NCI-H526 treated with DMSO at 0.1 percent for 48 hours (cell line): ENCODE data around the gene CFL1.

Experiments
- DNase-seq: peaks from one replicate; lab custom pipeline; 2025; lab: John Stamatoyannopoulos, UW

Gene CFL1

DNA sequence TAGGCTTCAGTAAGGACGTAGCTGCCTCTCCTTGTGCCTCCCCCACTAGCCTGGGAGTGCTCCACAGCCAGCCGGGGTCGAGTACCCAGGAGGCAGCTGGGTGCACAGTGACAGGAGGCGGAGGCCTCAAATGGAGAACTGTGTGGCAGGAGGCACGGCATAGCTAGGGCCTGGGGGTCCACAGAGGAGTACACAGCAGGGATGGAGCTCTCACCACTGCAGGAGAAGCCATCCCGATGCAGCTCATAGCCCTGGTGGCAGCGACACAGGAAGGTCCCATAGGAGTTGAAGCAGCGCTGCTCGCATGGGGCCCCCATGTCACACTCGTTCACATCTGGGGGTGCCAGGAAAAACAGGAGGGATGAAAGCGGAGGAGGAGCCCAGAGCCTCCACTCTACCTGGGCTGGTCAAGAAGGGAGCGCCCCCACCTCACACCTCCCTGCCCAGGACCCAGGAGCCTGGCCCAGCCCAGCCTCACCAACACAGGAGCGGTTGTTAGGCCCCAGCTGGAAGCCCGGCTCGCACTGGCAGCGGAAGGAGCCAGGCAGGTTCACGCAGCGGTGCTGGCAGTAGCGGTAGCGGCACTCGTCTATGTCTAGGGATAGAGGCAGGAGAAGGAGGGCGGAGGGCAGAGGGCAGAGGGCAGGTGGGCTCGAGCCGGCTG lies 11.8 kb upstream of the CFL1 start:
- no peak for DNase-seq

DNA sequence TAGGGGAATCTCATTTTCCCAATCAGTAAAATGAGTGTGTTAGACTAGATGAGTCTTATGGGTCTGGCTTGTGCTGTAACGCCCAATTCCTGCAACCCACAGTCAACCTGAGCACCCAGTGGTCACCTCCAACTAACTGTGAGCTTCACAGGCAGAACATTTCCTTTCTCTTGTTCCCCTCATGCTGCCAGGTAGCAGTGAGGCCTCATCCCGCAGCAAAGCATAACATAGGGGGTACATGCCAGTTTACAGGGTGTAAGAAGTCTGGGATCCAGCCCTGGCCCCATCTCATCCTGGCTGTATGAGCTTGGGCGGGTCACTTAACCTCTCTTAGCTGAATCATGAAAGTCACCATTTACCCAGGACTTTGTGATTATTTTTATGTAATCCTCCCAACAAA lies 10.9 kb upstream of the CFL1 start:
- DNase-seq: no peak

DNA sequence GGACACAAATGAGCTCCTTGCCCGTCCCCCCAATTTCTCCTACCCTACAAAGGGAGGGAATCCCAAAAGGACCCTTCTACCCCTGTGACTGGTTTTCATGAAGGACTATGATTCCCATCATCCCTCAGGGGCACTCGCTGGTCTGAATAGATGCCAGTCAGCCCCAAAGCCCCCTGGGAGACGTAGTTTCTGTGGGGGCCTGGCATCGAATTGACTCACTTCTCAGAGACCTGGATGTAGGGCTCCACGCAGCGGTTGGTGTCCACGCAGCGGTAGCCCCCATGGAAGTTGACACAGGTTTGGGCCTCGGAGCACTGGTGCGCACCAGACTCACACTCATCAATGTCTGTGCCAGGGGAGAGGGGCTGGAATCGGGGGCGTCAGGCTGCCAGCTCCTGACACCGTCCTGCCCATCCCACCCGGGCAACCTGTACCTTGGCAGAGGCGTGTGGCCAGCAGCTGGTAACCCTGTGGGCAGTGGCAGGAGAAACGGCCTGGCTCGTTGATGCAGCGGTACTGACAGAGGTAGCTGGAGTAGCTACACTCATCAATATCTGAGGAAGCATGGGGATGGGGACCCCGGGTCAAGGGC lies 10.2 kb upstream of the CFL1 start:
- no peak for DNase-seq

DNA sequence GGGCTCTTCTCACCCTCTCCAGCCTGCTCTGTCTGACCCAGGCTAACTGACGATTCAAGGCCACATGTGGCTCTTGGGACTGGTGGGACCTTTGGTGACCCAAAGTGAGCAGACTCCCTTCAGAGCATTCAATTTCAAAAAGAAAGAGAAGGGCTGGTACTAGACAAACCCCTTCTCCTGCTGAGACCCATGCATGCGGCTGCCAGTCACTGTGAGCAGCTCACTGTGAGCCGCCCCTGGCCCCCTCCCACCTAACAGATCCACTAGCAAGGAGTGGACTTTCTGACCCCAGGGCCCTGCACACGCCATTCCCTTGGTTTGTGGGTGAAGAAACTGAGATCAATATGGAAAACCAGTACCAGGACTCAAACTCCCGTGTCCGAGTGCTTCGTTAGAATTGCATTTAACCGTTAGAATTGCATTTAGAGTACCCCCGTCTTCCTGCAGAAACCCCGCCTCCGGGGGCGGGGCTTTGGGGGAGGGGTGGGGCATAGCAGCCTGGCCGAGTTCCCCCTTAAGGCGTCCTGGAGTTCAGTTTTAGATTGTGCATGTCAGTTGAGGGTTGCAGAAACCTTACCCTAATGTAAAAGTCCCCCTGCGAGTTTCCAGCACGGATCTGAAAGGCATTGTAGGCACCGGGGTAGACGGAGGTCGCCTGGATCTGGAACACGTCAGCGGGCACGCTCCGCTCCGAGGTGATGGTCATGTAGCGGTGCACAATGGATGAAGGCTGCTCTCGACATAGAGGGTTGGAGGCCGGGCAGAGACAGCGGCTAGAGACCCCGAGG lies 9.5 kb upstream of the CFL1 start:
- DNase-seq: no peak

DNA sequence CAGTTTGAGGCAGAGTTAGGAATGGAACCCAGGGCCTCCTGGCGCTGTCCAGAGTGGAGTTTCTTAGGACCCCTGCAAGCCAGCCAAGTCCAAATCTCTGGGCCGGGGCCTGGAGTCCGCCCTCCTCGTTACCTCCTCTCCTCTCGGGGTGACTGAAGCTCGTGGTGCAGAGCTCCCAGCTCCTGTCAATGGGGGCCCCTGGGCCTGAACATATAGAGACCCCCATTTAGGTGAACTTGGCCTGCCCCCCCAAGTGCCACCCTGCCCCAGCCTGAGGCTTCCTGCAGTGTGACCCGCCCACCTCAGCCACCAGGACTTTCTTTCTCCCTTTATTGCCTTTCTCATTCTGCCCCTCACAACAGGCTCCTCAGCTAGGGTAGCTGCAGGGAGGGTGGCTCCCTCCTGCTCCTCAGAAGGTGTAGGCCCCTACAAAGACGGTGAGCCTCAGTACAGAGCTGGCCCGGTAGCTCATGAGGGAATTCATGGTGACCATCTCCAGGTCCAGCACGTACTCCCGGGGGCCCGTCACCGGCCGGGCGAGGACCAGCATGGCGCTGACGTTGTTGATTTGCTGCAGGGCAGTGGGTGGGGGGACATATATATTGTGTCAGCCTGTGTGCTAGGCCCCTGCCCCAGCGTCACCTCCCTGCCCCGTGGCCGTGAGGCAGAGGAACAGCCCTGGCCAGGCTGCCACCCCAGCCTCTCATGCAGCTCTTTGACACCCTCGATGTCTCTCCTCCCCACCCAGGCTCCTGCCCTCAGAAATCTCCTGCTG lies 8.7 kb upstream of the CFL1 start:
- DNase-seq: no peak

DNA sequence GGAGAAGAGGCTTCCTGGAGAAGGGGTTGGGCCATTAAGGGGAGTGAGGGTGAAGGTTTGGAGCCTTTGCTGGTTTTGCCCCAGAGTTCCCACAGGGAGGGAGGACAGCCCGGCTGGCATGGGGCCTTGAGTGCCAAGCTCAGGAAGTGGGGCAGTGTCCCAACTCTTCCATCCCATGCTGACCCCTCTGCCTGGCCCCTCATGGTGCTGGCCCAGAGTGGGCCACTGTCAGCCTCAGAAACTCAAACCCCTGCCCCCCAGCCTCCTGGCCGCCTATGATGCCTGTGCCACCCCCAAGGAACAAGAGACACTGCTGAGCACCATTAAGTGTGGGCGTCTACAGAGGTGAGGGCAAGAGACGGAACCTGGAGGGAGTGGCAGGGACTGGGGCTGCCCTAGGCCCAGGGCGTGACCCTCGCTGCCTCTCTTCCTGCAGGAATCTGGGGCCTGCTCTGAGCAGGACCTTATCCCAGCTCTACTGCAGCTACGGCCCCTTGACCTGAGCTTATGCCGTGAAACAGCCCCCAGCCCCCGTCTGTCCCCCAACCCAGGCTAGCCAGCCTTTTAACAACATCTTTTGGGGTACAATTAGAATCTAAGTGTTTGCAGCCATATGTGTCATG lies 7.7 kb upstream of the CFL1 start:
- DNase-seq: no peak

DNA sequence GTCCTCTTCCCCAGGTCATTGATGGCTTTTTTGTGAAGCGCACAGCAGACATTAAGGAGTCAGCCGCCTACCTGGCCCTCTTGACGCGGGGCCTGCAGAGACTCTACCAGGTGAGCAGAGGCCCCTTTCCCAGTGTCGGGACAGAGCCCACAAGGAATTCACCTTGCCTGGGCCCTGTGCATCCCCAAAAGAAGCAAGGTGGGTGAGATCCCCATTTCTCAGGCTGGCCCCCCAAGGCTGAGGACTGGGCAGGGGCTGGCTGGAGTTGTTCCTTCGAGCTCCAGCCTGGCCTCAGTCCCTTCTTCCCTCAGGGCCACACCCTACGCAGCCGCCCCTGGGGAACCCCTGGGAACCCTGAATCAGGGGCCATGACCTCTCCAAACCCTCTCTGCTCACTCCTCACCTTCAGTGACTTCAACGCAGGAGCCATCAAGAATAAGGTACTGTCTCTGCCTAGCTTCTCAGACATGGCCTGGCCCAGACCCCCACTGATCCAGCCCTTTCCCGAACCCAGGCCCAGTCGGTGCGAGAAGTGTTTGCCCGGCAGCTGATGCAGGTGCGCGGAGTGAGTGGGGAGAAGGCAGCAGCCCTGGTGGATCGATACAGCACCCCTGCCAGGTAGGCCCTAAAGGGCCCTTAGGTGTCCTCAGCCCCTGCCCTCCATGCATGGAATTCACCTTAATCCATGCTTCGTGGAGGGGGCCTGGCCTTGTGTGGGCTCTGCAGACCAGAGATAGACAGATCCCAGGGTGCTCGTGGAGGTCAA lies 6.9 kb upstream of the CFL1 start:
- no peak for DNase-seq

DNA sequence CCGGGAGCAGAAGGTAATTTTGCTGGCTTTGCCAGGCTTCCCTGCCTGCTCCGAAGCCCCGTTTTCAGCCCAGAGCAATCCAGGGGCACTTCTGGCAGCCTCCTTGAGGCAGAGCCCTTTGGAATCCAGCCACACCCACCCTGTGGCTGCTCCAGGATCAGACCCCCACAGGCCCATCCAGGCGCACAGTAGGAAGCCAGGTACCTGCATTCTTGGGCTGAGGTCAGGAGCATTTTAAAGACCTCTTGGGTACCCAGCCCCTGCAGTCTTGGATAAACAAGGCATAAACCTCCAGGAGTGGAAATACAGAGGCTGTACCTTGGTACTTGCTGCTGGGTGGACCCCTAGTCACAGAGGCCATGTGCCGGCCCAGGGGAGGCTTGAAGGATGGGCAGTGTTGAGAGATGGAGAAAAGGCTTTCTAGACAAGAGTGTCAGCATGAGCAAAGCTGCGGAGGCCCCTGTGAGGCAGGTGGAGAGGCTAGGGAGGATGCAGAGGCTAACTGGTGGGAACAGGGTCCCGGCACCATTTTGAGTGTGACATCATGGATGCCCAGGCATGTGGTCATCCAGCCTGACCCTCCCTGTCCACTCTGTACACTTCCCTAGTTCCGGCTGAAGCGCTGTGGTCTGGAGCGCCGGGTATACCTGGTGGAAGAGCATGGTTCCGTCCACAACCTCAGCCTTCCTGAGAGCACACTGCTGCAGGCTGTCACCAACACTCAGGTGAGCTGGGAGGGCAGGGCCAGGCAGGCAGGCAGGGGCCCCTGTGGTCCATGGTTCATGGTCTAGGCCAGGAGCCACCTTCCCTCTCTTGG lies 6.1 kb upstream of the CFL1 start:
- no peak for DNase-seq

DNA sequence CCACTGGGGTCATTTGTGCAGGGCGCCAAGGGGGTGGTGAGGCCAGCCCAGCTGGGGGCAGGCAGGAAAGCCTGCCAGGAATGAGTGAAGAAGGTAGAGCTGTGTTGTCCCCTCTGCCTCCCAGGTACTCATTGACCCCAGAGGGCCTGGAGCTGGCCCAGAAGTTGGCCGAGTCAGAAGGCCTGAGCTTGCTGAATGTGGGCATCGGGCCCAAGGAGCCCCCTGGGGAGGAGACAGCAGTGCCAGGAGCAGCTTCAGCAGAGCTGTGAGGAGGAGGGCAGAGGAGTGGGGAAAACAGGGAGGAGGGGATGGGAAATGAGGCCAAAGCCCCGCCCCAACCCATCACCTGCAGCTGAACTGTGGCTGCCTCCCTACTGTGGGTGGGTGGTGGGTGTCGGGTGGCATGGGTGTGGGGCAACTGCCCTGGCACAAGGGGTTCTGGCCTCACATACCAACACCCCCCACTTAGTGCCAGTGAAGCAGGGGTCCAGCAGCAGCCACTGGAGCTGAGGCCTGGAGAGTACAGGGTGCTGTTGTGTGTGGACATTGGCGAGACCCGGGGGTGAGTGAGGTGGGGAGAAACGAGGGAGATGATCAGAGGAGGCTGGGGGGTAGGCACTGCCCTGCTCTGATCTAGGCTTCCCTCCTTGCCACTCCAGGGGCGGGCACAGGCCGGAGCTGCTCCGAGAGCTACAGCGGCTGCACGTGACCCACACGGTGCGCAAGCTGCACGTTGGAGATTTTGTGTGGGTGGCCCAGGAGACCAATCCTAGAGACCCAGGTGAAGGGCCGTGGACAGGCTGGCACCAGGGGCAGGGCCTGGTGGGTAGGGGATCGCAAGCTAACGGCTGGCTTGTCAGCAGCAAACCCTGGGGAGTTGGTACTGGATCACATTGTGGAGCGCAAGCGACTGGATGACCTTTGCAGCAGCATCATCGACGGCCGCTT lies 5.2 kb upstream of the CFL1 start:
- no peak for DNase-seq

DNA sequence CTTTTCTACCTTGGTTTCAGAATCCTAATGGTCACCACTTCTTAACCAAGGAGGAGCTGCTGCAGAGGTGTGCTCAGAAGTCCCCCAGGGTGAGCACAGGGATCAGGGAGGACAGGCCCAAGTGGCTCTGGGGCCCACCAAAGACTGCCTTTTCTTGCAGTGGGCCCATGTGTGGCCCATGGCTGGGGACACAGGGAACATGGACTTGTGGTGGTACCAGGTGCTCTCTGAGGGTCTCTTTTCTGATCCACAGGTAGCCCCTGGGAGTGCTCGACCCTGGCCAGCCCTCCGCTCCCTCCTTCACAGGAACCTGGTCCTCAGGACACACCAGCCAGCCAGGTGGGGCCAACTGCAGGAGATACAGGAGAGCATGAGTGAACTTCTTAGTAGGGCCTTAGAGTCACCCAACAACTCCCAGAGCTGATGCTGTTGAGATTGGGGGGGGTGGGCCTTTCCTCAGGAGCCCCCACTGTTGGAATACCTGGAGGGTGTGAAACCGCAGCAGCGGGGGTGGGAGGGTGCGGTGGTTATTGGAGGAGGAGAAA lies 4.3 kb upstream of the CFL1 start:
- no peak for DNase-seq

DNA sequence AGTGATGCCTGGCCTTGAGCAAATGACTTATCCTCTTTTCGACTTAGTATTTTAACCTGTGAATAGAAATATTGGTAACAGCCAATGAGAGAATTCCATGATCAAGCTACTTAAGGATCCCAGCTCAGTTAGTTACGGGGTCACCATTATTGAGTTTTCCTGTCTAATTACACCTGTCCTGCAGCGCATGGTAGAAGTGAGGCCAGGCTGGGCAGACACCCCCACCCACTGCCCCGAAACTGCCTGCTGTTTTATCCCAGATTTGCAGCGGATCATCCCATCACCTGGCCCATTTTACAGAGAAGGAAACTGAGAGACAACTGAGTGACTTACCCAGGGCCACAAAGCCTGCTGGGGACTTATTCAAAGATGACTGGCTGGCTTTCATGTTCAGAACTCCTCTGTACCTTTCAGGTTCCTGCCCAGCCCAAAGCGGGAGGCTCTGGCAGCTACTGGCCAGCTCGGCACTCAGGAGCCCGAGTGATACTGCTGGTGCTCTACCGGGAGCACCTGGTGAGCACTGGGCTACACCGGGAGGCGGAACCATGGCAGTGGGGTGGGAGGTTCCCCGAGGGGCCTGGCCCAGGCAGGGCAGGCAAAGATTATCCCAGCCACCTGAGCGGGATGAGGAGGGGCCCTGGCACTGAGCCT lies 3.7 kb upstream of the CFL1 start:
- DNase-seq: no peak

DNA sequence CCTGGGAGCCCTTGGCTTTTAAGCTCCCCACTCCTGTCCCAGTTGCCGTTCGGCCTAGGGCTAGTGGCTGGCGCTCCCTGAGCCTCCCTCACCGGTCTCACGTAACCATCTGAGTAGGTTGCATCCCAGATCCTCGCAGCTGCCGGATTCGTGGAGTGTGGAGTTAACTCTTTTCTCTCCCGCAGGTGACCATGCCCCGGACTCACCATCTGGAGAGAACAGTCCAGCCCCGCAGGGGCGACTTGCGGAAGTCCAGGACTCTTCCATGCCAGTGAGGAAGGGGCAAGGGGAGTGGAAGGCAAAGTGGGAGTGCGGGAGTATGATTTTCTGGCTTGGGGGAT lies 3.2 kb upstream of the CFL1 start:
- no peak for DNase-seq

DNA sequence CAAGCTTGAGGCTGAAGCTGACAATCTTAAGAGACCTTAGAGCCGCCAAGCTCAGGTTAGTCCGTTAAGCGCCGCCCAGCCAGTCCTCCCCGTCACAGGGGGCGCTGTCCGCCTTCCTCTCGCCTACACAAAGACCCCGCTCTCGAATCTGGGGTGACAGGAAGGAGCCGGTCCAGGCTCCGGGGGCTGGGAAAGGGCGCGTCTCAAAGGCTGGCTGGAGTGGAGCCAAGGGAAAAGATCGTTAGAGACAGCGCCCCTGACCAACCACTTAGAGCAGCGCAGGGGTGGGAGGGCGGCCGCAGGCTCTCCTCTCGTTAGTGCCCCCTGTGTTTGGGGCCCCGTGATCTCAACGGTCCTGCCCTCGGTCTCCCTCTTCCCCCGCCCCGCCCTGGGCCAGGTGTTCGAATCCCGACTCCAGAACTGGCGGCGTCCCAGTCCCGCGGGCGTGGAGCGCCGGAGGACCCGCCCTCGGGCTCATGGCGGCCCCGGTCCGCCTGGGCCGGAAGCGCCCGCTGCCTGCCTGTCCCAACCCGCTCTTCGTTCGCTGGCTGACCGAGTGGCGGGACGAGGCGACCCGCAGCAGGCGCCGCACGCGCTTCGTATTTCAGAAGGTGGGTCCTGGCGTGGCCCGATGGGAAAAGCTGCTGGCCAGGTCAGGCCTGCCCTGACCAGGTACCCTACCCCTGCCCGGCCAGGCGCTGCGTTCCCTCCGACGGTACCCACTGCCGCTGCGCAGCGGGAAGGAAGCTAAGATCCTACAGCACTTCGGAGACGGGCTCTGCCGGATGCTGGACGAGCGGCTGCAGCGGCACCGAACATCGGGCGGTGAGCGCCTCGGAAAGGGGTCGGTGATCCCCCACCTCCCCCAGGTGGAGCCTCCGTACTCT lies 2.5 kb upstream of the CFL1 start, which contains the start of gene MUS81:
TSS of gene MUS81 (plus strand) at position 156 of the 887 bp plus-strand sequence. CDS start at position 477, 321 bp downstream.
- DNase-seq: peak; percentile 95

DNA sequence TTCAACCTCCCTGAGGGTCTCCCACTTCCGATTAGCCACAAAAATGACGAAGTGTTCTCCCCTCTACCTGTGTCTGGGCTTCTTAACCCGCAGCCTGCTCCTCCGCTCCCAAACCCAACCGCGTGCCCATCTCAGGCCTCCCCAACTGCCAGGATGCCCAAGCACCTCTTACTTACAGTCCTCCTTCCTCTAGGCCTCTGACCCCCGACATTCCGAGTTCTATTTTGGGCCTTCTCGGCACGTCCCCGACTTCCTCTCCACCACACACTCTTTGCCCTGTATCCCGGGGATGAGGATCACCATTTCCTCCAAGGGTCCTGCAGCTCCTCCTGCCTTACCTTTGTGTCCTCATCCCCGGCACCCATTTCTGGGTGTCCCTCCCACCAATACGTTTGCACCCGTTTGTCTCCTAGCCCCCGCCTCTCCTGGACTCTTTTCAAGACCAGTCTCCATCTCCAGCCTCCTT lies 1.9 kb upstream of the CFL1 start:
- no peak for DNase-seq

DNA sequence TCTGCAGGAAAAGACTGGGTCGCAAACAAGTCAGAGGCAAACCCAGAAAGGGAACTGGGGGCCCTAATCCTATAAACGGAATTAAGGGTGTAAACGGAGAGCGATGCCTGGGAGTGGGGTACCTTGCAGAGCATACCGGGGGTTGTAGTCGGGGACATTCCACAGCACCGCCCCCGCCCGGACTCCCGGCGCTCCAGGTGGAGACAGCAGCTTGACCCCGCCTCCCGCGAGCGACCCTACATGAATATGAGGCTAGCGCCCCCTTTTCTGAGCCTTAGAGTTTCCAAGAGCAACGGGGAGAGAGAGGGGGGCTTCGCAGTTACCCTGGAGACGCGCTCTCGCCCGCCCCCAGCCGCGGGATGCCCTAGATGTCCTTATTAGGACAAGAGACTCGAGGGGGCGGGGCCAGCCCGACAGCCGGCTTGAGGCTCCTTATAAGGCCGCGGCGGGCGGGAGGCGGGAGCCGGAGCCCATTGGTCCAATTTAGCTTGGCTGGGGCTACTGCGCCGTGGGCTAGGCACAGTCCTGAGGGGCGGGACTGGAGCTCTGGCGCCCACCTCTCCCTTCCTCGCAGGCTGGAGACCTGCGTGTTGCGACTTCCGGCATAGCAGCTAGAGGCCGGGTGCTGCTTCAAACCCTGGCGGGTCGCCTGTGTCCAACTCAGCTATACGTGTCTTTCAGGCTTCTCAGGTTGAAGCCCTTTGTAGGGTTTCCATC lies 1.3 kb upstream of the CFL1 start:
- peak; percentile 97 for DNase-seq

DNA sequence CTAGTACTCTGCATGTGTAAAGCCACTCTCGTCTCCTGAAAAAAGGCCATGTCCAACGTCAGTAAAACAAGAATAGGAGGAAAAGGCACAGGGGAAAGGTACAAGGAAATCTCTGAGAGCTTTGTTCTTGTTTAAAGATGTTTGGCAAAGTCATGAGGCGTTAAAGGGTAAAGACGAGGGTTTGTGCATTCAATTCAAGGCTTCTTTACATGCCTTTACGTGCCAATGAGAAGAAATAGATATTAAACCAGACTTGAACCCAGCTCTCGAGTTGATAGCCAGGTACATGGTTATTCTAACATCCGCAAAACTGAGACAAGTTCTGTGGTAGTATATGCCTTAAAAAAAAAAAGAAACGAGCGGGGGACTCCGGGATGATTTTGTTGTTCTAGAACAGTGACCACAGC lies 704 bp upstream of the CFL1 start:
- no peak for DNase-seq

DNA sequence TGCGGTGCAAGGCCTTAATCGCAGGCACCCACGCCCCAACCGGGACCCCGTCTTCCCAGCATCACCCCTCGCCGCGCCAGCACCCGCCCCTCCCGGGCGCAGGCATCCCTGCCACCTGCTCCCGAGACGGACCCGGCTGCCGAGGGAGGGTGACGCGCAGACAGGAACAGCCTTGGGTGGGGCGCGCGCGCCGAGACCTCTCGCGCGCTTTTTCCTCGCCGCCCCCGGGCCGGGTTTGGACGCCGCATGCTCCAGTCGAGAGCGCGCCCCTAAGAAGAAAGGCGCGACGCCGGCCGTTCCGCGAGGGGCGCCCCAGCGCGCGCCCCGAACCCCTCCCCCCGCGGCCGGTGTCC lies 504 bp downstream of the CFL1 start:
- DNase-seq: no peak
